ENCODE data around the gene ASB18.

- TF ChIP-seq EZH2 (IDR thresholded peaks at IDR 0.05; ENCODE audit: borderline replicate concordance, low read depth, low read length, severe bottlenecking), result no peak
- no peak for TF ChIP-seq CTCF (IDR thresholded peaks at IDR 0.05; ENCODE audit: extremely low read depth in 1 of 2, insufficient read depth in 1 of 2, low read depth in 1 of 2, low read length in 2 of 2)
- no peak for TF ChIP-seq POLR2AphosphoS5 (IDR thresholded peaks at IDR 0.05; ENCODE audit: insufficient read depth, low read depth, low read length)
- TF ChIP-seq MAX (IDR thresholded peaks at IDR 0.05; ENCODE audit: insufficient read depth, insufficient read length), result no peak
- peak; percentile 64 for TF ChIP-seq GATA2 (IDR thresholded peaks at IDR 0.05; ENCODE audit: insufficient read depth, insufficient read length, low read depth, low read length)
- no peak for TF ChIP-seq POLR2A (IDR thresholded peaks at IDR 0.05; ENCODE audit: low read depth, low read length)
- no peak for TF ChIP-seq MYC (IDR thresholded peaks at IDR 0.05; ENCODE audit: low read depth, low read length)
- no peak for TF ChIP-seq JUN (IDR thresholded peaks at IDR 0.05; ENCODE audit: borderline replicate concordance, insufficient read depth, insufficient read length, low read depth)
Measured at GRCh38 chr2:236250909-236251579, 13.2 kb downstream of the ASB18 start.

Data from endothelial cell of umbilical vein (primary cell).